ENCODE data around the gene REV1.
A peak's percentile ranks its signal among the peaks of the same experiment; 100 is the strongest.
"Not testable (repeated sequence)": the region's sequence is repeated elsewhere in the genome, so short reads cannot be mapped to it uniquely, and the experiment has no call there.

Gene REV1

DNA sequence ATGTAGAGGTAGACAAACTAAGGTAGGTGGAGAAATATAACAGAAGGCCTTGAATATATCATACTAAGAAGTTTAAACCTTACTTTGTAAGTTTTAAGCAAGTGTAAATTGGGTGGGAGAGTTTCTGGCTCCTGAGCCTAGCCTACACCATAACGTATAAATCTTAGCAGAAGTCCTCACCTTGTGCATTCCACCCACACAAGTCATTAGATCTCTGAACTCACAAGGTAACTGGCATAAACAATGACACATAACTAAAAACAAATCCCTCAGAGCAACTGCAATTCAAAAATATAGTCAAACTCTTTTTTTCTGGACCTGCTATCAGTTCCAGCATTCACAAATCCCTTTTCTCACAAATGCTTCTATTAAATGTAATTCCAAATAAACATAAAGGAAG, 9.4 kb downstream of the REV1 start:
- TF ChIP-seq, protein P1, sequence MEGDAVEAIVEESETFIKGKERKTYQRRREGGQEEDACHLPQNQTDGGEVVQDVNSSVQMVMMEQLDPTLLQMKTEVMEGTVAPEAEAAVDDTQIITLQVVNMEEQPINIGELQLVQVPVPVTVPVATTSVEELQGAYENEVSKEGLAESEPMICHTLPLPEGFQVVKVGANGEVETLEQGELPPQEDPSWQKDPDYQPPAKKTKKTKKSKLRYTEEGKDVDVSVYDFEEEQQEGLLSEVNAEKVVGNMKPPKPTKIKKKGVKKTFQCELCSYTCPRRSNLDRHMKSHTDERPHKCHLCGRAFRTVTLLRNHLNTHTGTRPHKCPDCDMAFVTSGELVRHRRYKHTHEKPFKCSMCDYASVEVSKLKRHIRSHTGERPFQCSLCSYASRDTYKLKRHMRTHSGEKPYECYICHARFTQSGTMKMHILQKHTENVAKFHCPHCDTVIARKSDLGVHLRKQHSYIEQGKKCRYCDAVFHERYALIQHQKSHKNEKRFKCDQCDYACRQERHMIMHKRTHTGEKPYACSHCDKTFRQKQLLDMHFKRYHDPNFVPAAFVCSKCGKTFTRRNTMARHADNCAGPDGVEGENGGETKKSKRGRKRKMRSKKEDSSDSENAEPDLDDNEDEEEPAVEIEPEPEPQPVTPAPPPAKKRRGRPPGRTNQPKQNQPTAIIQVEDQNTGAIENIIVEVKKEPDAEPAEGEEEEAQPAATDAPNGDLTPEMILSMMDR (conservative IDR thresholded peaks at IDR 0.05; ENCODE audit: low read depth) = no peak
- ChIA-PET CTCF (interaction anchor here (0.5 kb wide), 1 partner anchor 125 kb away, joined by 3 read pairs; no protein-coding TSS in a partner anchor), POLR2A (ENCODE audit: low non-redundant PET) (no interaction called here)
- no peak overlapping the region for H3K27ac ChIP-seq
- DNase-seq (ENCODE audit: low spot score) = peak; percentile 63

GRCh38 chr2:99478632-99479031, 11.2 kb downstream of the REV1 start:
- ChIA-PET CTCF (no interaction called here), POLR2A (ENCODE audit: low non-redundant PET) (no interaction called here)
- no peak for DNase-seq (ENCODE audit: low spot score)
- TF ChIP-seq, protein P1 (conservative IDR thresholded peaks at IDR 0.05; ENCODE audit: low read depth) = no peak
- no peak overlapping the region for H3K27ac ChIP-seq

GRCh38 chr2:99477054-99477453, 12.8 kb downstream of the REV1 start:
- ChIA-PET CTCF (no interaction called here), POLR2A (ENCODE audit: low non-redundant PET) (no interaction called here)
- TF ChIP-seq, protein P1 (conservative IDR thresholded peaks at IDR 0.05; ENCODE audit: low read depth) = no peak
- peak overlapping the region; percentile 98 for H3K27ac ChIP-seq
- DNase-seq (ENCODE audit: low spot score) = no peak

- ChIA-PET CTCF (no interaction called here), POLR2A (ENCODE audit: low non-redundant PET) (no interaction called here)
- TF ChIP-seq, protein P1 (conservative IDR thresholded peaks at IDR 0.05; ENCODE audit: low read depth) = no peak
- DNase-seq (ENCODE audit: low spot score) = no peak
- peak overlapping the region; percentile 98 for H3K27ac ChIP-seq
These were observed 13.2 kb downstream of the REV1 start for GRCh38 chr2:99476629-99477028.

DNA sequence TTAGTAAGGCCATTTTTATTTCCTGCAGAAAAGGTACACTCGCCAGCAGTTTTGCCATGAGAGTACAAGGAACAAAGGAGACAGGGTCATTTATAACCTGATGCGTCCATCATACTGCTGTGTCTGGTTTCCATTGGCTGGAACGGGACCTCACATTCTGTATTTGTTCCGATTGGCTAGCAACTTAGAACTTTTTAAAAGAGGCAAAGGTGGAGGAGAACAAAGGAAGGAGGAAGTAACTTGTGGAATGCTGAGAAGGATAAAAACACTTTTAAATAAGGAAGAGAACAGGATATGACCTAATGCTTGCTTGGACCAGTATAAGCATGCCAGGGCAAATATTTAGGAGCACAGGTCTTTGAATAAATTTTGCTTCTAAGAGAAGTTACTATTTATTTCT, 14.7 kb downstream of the REV1 start:
- H3K27ac ChIP-seq = peak overlapping the region; percentile 98
- CTCF ChIA-PET; POLR2A ChIA-PET (ENCODE audit: low non-redundant PET); DNase-seq (ENCODE audit: low spot score): not testable (repeated sequence)

GRCh38 chr2:99473518-99474083, 16.2 kb downstream of the REV1 start:
- peak overlapping the region; percentile 72 for H3K27ac ChIP-seq
- POLR2A ChIA-PET (ENCODE audit: low non-redundant PET) = interaction anchor here (0.6 kb wide), 1 partner anchor 13 kb away, joined by 3 read pairs; no protein-coding TSS in a partner anchor
- CTCF ChIA-PET = no interaction called here
- no peak for DNase-seq (ENCODE audit: low spot score)
- TF ChIP-seq, protein P1 (conservative IDR thresholded peaks at IDR 0.05; ENCODE audit: low read depth) = no peak

DNA sequence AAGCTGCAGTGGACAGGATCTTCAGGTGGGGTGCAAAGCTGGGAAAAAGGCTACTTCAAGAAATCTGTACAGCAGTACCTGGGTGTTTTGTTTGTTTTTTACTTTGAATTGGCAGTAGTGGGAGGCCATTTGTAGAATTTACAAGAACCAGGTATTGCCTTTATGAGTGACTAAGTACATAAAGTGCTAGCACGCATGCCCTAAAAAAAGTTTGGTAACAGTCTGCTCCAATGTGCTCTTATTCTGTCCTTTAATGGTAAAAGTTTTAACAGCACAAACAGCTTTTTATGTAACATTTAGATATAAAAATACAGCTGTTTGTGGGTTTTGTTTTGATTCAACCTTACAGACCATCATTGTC, 17.2 kb downstream of the REV1 start:
- no peak for DNase-seq (ENCODE audit: low spot score)
- TF ChIP-seq, protein P1 (conservative IDR thresholded peaks at IDR 0.05; ENCODE audit: low read depth) = no peak
- CTCF ChIA-PET = no interaction called here
- H3K27ac ChIP-seq = peak overlapping the region; percentile 72; the same call in 1 of the 2 replicates
- POLR2A ChIA-PET (ENCODE audit: low non-redundant PET) = interaction anchor here (0.6 kb wide), 1 partner anchor 14 kb away, joined by 3 read pairs; no protein-coding TSS in a partner anchor
